Nucleus accumbens (tissue), 56 donors: ENCODE measurements around the gene JADE3.

Experiments
- DNase-seq, 56 donors: peaks; one replicate each; lab custom pipeline; 2025; lab: John Stamatoyannopoulos, UW

The JADE3 gene

DNA sequence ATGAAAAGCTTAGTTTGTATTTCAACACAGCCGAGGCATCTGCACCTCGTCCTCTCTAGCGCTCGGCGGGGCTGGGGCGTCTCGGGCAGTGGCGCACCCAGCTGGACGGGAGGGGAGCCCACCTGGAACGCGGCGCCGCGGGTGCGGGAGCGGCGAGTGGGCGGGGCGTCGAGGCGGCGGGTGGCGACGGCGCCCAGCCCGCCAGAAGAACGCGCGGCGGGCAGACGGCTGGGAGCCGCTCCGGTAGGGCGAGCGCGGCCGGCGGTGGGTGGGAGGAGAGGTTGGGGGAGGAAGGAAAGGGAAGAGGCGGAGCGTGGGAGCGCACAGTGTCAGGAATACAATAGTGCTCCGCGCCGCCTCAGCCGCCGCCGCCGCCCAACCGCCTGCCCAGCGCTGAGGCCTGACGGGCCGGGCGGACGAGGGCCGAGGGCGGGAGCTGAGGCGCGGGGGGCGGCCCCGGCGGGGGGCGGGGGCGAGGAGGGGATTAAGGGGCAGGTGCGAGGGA is at the start of gene JADE3:
JADE3 (plus strand) TSS at position 324 of the 505 bp plus-strand sequence. CDS start 72,474 bp downstream, outside the sequence.
- peak in 44 of 56 donors; percentile 0 to 54 (median 14) for DNase-seq

DNA sequence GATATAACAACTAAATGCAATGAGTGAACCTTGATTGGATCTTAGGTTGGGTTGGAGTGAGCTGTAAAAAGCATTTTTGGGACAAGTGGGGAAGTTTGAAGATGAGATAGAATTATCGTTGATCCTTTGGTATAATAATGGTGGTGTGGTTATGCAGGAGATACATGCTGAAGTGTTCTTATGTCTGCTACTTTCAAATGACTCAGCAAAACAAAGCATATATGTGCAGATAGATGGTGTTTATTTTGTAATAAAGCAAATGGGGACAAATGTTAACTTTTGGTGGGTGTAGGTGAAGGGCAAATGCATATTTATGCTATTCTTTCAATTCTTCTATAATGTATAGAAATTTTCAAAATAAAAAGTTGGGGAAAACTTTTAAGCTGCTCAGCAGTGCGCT is 49.1 kb upstream of the JADE3 start:
- no peak for DNase-seq

DNA sequence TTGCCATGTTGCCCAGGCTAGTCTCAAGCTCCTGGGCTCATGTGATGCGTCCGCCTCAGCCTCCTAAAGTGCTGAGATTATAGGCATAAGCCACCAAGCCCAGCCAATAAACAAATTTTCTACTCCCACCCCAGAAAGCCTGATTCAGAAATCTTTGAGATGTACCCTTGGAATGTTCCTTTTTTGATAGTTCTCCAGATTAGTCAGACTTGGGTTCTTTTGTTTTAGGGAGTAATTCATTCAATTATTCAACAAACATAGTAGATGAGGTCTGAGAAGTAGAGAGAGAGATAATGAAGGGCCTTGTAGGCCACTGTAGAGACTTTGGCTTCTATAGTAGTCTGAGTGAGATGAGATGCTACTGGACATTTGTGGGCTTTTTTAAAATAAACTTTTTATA is 47.6 kb upstream of the JADE3 start:
- DNase-seq: no peak

DNA sequence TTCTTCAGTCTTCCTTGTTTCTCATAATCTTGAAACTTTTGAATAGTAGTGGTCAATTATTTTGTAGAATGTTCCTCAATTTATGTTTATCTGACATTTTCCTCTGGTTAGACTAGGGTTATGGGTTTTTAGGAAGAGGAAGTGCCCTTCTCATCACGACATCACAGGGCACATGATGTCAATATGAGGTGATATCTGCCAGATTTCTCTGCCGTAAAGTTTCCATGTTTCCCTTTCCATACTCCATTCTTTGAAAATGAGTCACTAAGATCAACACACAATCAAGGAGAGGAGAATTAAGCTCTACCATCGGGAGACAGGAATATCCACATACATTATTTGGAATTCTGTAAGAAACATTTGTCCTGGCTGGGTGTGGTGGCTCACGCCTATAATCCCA is 46.9 kb upstream of the JADE3 start:
- DNase-seq: no peak

DNA sequence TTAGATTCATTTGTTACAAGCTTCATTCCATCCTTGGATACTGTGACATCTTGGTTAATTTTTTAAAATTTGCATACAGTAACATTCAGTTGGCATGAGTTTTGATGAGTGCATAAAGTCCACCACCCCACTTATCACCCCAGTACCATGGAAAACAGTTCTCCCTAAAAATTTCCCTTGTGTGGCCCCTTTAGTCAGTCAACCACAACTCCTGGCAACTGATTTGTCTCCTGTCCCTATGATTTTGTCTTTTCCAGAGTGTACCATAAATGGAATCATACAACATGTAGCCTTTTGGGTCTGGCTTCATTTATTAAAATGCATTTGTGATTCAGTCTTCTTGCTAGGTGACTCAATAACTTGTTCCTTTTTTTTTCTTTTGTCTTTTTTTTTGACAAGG is 45.5 kb upstream of the JADE3 start:
- DNase-seq: no peak

DNA sequence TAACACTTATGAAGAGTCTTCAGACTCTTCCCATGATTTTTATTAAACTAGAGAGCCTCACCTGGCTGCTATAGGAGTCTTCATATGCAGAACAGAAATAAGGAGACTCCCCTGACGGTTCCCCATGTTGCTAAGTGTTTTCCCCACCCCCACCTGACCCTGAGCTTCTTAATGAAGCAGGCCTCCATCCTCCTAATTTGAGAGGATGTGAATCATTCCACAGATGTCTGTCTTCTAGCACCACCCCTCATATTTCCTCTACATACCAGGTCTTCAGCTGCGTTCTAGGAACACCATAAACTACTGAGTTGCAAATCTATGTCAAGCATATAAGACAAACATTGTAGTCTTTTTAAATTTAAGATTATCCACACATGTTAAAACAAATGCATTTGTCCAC is 38.5 kb upstream of the JADE3 start:
- no peak for DNase-seq

DNA sequence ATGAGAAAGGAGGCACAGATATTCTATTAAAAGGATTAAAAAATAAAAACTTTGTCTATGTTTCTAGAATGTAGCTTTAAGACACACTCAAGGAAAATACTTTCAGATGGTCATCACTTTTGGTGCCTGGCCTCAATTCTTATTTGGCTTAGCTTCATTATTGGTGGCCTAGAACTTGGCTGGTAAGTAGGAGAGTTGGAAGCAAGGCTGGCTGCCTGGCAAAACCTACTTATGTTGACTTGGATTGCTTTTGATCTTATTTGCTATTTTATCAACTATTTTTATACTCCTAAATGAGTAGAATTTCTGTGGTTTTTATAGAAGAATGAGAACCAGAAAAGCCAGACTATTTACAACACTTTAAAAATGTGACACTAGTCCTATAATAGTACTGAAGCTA is 35.3 kb upstream of the JADE3 start:
- peak in 1 of 56 donors; percentile 0 for DNase-seq

DNA sequence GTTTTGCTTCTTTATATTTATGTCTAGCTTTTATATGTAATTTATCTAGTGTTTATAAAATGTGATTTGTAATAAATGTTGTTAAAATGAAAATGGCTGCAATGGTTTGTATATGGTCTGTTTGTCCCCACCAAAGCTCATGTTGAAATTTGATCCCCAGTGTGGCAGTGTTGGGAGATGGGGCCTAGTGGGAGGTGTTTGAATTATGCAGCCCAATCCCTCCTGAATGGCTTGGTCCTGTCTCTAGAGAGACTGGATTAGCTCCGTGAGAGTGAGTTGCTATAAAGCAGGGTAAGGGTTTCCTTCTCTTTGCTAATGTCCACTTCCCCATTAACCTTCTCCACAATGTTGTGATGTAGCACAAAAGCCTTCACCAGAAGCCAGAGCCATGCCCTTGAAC is 30.0 kb upstream of the JADE3 start:
- no peak for DNase-seq

DNA sequence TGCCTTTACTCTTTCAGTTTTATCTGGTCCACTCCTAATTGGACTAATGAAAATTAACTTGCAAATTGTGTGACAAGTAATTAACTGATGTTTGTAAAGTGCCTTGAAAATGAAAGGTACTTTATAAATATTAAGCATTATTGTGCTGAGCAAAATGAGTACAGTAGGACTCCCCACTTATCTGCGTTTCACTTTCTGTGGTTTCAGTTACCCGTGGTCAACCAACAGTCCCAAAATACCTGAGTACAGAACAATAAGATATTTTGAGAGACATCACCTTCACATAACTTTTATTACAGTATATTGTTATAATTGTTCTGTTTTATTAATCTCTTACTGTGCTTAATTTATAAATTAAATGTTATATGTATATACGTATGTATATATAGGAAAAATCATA is 27.4 kb upstream of the JADE3 start:
- DNase-seq: no peak

DNA sequence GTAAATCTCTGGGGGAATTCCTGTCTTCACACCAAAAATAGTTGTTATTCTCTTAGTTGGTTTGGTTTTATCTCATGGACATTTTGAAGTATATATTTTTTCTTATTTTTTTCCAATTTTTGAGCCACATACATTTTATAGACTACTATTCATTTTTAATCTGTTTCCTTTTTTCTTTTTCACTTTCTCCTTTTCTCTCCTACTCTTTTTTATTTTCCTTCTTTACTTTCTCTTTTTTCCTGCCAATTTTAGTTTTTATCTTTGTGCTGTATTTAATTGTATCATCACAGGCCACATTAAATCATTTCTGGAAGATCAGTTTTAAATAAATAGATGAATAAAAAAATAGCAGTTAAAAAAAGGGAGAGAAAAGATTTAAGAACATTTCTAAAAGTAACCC is 14.0 kb upstream of the JADE3 start:
- no peak for DNase-seq

DNA sequence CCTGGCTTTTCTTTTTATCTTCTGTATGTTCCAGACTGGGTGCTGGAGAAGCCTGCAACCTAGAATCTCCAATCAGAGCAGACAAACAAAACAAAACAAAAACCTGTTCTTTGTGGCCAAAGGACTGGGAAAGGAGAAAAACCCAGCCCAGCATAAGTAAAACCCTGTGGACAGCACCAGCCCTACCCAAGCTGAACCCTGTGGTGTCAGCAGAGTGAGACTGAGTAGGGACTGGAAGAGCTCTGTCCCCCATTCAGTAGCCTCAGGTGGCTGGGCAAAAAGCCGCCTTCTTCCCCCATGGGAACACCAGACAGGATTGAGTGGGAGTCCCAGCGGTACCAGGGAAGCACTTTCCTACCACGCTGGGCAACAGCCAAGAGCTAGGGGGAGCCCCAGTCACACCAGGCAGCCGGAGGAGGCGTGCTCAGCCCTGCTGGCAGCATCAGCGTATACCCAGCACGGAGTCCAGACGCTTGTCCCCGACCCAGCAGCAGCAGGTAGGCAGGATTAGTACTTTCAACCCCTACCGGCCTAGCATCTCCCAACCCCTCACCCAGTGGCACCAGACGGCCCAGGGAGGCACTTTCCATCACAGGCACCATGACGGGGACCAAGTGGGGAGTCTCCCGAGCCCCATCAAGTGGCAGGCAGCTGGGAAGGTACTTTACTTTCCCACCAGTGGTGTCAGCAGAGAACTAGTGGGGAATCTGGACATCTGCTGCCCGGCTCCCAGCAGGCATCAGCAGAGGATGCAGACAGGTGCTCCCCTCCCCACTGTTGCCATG is 8.6 kb upstream of the JADE3 start:
- DNase-seq: peak; percentile 0 to 87 (median 64)

DNA sequence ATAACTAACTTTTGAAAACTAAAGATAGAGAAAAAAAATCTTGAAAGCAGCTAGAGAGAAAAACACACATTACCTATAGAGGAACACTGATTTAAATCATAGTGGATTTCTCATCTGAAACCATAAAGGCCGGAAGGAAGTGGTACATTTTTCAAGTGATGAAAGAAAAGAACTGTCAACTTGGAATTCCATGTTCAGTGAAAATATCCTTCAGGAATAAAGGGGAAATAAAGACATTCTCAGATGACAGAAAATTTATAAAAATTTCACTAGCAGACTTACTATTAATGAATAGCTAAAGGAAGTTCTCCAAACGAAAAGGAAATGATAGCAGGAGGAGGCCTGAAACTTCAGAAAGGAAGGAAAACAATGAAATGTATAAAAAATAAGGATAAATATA is 7.6 kb upstream of the JADE3 start:
- no peak for DNase-seq

DNA sequence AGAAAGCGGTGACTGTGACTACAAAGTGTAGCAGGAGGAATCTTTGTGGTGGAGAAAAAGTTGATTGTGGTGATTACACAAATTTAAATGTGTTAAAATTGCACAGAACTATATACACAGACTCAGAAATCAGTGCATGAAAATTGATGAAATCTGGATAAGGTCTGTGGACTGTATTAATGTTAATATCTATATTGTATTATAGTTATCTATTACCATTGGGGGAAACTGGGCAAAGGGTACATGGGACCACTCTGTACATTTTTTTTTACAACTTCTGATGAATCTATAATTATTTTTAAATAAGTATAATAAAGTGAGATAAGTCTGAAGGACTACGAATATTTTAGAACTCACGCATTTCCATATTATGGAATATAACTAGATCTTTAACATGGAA is 1.8 kb upstream of the JADE3 start:
- DNase-seq: no peak

DNA sequence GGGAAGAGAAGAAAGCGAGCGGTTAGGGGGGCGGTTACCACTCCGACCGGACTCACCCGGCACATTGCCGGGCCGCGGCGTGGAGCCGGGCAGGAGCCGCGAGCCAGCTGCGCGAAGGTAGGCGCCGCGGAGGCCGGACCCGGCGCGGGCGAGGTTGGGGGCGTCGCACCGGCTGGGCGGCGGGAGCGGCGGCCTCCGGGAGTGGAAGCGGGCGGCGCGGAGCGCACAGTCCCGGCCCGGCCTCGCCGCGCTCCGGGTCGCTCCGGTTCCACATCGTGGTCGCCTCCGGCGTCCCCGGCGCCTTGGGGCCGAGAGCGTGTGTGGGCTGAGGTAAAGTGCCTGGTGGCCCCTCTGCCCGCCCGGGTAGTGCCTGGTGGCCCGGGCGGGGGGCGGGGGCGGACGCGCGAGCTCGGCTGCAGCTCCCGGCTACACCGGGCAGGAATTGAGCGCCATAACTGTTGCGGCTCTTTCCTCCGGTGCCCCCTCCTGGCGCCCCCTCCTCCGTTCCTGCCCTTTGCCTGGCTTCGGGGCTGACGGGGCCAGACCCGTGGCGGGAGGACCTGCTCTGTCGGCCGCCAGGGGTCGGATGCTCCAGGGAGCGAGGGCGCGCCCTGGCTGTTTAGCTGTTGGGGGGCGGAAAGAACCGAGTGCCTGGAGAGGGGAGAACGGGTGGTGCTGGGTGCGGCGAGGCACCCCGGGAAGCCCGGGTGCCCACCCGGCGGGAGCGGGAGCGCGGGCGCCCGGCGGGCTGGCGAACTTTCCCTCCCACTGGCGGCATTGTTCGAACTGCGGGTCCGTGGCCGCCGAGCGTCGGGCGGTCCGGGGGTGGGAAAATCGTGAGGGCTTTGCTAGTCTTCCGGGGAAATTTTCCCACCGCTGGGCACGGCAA is 626 bp downstream of the JADE3 start:
- DNase-seq: peak in 35 of 56 donors; percentile 0 to 39 (median 4)

DNA sequence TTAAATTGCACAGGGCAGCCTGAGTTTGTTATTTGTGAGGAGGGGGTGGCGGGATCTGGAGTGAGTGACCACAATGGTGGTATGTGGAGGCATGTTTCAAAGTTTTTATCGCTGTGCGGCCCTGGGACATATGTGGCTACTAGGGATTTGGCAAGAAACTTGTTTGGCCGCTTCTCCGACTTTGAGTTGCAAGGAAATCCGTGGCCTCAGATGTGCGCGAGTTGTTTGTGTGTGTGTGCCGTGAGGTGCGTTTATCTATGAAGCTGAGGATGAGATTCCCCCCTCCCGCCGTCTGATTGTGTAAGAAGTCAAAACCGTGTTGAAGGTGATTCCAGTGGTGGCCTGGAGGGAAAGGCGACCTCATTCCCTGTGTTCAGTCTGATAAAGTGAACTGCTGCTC is 1.4 kb downstream of the JADE3 start:
- DNase-seq: no peak

DNA sequence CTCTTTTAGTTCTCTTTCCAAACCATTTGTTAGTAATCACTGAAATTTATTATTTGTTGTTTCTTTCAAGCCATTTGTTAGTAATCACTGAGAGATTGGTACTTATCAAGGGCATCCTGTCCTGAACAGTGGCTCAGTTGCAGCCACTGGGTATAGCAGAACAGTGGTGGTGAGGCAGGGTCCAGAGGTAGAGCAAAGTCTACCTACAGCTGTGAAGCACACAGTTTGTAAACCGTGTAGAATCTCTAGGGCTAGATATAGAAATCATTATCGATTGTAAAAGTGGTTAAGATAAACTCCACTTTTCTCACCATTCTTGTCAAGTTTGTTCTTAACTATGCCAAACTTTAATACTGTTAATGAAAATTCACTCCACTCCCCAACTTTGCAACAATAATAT is 4.1 kb downstream of the JADE3 start:
- DNase-seq: no peak

DNA sequence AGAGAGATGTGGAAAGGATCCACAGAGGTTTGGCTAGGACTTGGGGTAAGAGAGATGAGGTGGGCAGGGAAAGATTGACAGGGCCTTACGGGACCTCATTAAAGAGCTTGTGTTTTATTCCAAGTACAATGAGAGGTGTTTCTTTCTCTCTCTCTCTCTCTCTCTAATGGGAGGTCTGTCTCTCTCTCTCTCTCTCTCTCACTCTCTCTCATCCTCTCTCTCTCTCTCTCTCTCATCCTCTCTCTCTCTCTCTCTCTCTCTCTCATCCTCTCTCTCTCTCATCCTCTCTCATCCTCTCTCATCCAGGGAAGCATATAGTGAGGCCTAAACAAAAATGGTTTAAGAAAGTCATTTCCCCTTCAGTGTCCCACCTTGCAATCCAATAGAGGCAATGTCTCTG is 5.4 kb downstream of the JADE3 start:
- DNase-seq: no peak

DNA sequence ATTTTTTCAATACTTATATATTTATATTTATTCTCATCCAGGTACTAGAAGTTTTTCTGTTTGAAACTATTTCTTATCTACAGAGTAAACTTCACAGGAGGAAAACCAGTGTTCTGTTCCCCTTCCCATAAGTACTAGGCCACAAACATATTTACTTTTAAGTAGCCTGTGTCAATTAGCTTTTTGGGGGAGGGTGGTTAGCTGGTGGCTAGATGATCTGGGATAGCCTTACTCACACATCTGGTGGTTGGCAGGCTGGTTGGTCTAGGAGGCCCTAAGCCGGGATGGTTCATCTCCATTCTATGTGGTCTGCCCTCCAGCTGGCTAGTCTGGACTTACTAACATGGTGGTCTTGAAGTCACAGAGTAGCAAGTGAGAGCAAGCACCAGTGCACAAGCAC is 6.2 kb downstream of the JADE3 start:
- no peak for DNase-seq

DNA sequence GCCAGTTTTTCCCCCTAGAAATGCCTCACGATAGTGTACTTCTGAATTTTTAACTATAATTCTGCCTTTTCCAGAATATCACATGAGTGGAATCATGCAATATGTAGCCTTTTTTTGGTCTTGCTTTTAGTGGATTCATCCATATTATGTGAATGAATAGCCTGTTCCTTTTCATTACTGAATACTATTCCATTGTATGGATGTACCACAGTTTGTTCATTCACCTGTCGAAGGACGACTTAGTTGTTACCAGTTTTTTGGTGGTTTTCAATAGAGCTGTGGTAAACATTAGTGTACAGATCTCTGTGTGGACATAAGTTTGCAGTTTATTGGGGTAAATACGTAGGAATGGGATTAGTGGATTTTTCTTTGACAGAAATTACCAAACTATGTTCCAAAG is 8.0 kb downstream of the JADE3 start:
- DNase-seq: no peak

DNA sequence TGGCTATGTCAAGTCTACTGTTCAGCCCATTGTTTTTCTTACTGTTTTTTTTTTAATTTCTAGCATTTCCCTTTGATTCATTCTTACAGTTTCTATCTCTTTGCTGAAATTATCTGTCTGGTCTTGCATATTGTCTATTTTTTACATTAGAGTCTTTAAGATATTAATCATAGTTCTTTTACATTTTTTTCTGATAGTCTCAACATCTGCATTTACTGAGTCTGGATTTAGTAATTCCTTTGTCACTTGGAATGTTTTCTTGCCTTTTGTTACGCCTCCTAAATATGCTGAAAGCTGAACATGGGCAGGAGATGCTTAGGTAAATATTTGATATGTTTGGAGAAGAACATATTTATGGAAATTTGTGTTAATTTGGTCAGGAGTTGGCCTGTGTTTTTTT is 10.4 kb downstream of the JADE3 start:
- no peak for DNase-seq

DNA sequence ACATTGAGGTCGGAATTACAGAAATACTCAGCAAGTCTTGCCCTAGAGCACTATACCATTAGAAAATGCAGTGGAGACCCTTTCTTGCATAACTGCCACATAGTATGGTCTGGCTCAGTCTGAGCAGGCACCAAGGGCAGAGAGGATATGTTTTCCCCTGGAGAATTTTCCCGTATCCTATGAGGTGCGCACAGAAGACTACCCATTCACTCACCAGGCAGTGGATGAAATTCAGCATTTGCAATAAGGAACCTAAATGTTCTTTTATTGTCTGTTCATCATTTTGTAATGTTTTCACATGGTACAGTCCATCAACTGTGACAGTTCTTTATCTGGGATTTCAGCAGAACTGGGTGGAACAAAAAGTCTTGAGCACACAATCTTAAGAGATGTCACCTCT is 15.5 kb downstream of the JADE3 start:
- DNase-seq: no peak
